Kidney epithelial cell (primary cell): Measurements from ENCODE around the gene JPH2. TPM values are rescaled to one million over a fixed set of nuclear protein-coding genes. Genes with fewer than 3 reads are reported as not detected.

Experiments used
- DNase-seq: peaks from one replicate; pipeline ENCODE4 v3.0.0-alpha.2; 2010; ENCODE audit warnings: low read depth
- H3K27me3 ChIP-seq: 2 replicates; pipeline ENCODE4 v1.6.0; 2011; ENCODE audit warnings: low read length; ENCODE audit not compliant: control insufficient read depth, insufficient read depth
- H3K36me3 ChIP-seq: 2 replicates; pipeline ENCODE4 v1.5.1; 2011; ENCODE audit warnings: low read length; ENCODE audit not compliant: control insufficient read depth, insufficient read depth
- H3K4me3 ChIP-seq: 2 replicates; pipeline ENCODE4 v1.5.1; 2011; ENCODE audit warnings: low read depth, mild to moderate bottlenecking, control low read depth, low read length
- total RNA-seq: library from RNA; depleted of rRNA; stranded (reverse); fragments of >200 nt; gene quantifications from 2 replicates; pipeline ENCODE4 v1.2.3, GENCODE V29; 2015
- TF ChIP-seq, protein P1 (sequence below): IDR thresholded peaks from 2 replicates; pipeline ENCODE4 v1.5.1; 2011; ENCODE audit warnings: mild to moderate bottlenecking, moderate library complexity, low read length, control low read depth, inconsistent platforms; ENCODE audit not compliant: insufficient read depth, poor library complexity, severe bottlenecking

Gene JPH2
- total RNA-seq, 1 donor from 2014 or later = 3.0 TPM

DNA sequence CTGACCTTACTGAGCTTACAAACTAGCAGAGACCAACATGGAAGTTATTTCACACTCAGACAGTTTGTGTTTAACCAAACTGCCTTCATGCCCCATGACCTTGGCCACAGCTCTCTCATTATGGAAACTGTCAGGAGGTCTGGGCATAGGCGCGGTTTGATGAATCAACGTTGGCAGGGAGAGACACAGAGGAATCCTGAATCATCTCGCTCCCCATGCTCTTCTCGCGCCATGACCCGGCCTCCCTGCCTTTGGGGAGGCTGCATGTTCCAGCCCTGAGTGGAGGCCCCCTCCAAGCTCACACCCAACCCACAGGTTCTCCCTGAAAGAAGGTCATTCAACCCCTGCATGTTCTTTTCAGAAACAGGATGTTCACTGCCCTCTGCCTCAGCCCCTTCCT is 44.2 kb upstream of the JPH2 start:
- no peak overlapping the region for H3K4me3 ChIP-seq
- H3K36me3 ChIP-seq = no peaks in the 10 kb centered on the region
- no peaks in the 10 kb centered on the region for H3K27me3 ChIP-seq
- DNase-seq = no peak
- TF ChIP-seq, protein P1, sequence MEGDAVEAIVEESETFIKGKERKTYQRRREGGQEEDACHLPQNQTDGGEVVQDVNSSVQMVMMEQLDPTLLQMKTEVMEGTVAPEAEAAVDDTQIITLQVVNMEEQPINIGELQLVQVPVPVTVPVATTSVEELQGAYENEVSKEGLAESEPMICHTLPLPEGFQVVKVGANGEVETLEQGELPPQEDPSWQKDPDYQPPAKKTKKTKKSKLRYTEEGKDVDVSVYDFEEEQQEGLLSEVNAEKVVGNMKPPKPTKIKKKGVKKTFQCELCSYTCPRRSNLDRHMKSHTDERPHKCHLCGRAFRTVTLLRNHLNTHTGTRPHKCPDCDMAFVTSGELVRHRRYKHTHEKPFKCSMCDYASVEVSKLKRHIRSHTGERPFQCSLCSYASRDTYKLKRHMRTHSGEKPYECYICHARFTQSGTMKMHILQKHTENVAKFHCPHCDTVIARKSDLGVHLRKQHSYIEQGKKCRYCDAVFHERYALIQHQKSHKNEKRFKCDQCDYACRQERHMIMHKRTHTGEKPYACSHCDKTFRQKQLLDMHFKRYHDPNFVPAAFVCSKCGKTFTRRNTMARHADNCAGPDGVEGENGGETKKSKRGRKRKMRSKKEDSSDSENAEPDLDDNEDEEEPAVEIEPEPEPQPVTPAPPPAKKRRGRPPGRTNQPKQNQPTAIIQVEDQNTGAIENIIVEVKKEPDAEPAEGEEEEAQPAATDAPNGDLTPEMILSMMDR = no peak

GRCh38 chr20:44228465-44229258 is 41.7 kb upstream of the JPH2 start:
- no peak for DNase-seq
- Histone ChIP-seq H3K27me3 (no peaks in the 10 kb centered on the region), H3K4me3 (no peak overlapping the region), H3K36me3 (no peaks in the 10 kb centered on the region)
- TF ChIP-seq, protein P1 = no peak

- Histone ChIP-seq H3K36me3 (no peaks in the 10 kb centered on the region), H3K27me3 (no peaks in the 10 kb centered on the region), H3K4me3 (no peak overlapping the region)
- DNase-seq = no peak
- TF ChIP-seq, protein P1 = no peak
These were observed 37.6 kb upstream of the JPH2 start for GRCh38 chr20:44224637-44225036.

DNA sequence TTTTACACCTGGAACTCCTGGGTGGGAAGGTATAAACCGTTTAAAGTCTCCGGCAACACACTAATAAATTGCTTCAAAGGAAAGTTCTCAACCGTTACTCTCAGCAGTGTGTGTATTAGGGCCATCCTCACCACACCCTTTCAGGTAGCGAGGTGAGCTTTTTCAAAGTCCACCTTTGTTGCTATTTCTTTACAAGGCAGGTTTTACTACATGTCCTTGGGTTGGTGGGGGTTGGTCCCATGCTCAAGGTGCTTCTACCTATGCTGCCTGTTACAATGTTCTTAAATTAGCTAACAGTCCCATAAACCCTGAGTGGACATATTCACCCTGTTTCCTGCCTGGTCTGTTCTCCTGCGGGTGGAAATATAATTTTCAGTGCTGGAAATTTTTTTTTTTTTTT is 36.7 kb upstream of the JPH2 start:
- Histone ChIP-seq H3K4me3 (no peak overlapping the region), H3K27me3 (no peaks in the 10 kb centered on the region), H3K36me3 (no peaks in the 10 kb centered on the region)
- no peak for DNase-seq
- TF ChIP-seq, protein P1 = no peak

- TF ChIP-seq, protein P1 = peak; percentile 14
- Histone ChIP-seq H3K4me3 (no peak overlapping the region), H3K27me3 (no peaks in the 10 kb centered on the region), H3K36me3 (no peaks in the 10 kb centered on the region)
- DNase-seq = no peak
These were observed 35.8 kb upstream of the JPH2 start for GRCh38 chr20:44222633-44223368.
